ENCODE data around the gene EPS8L3.
"Not testable (repeated sequence)": the region's sequence is repeated elsewhere in the genome, so short reads cannot be mapped to it uniquely, and the experiment has no call there.

The EPS8L3 gene

GRCh38 chr1:109763646-109764415, at the start of gene EPS8L3:
Gene EPS8L3, minus strand, starts transcription at chr1:109763923. Its CDS starts 2,174 bp downstream, at chr1:109761749.
- DNase-seq (ENCODE audit: low spot score) = no peak

GRCh38 chr1:109812691-109813393, 49.1 kb upstream of the EPS8L3 start:
- DNase-seq (ENCODE audit: low spot score) = peak; percentile 19

- no peak for DNase-seq (ENCODE audit: low spot score)
Measured at GRCh38 chr1:109808703-109809102, 45.0 kb upstream of the EPS8L3 start.

- DNase-seq (ENCODE audit: low spot score) = no peak
Measured at GRCh38 chr1:109807822-109808680, 44.3 kb upstream of the EPS8L3 start.

GRCh38 chr1:109807402-109807801, 43.7 kb upstream of the EPS8L3 start:
- no peak for DNase-seq (ENCODE audit: low spot score)

GRCh38 chr1:109806733-109807400, 43.1 kb upstream of the EPS8L3 start:
- DNase-seq (ENCODE audit: low spot score) = no peak

- no peak for DNase-seq (ENCODE audit: low spot score)
Measured at GRCh38 chr1:109805486-109806165, 41.9 kb upstream of the EPS8L3 start.

GRCh38 chr1:109804660-109805059, 40.9 kb upstream of the EPS8L3 start:
- no peak for DNase-seq (ENCODE audit: low spot score)

- DNase-seq (ENCODE audit: low spot score) = no peak
Measured at GRCh38 chr1:109803901-109804331, 40.2 kb upstream of the EPS8L3 start.

- peak; percentile 74 for DNase-seq (ENCODE audit: low spot score)
Measured at GRCh38 chr1:109802901-109803561, 39.3 kb upstream of the EPS8L3 start.

GRCh38 chr1:109802136-109802900, 38.6 kb upstream of the EPS8L3 start:
- peak; percentile 47 for DNase-seq (ENCODE audit: low spot score)

GRCh38 chr1:109801791-109802135, 38.0 kb upstream of the EPS8L3 start:
- no peak for DNase-seq (ENCODE audit: low spot score)

- no peak for DNase-seq (ENCODE audit: low spot score)
Measured at GRCh38 chr1:109800291-109800690, 36.6 kb upstream of the EPS8L3 start.

GRCh38 chr1:109799445-109799844, 35.7 kb upstream of the EPS8L3 start:
- DNase-seq (ENCODE audit: low spot score) = no peak

- not testable (repeated sequence) for DNase-seq (ENCODE audit: low spot score)
Measured at GRCh38 chr1:109797303-109797595, 33.5 kb upstream of the EPS8L3 start.

GRCh38 chr1:109796484-109797302, 33.0 kb upstream of the EPS8L3 start:
- DNase-seq (ENCODE audit: low spot score) = no peak

GRCh38 chr1:109794319-109795132, 30.8 kb upstream of the EPS8L3 start:
- peak; percentile 4 for DNase-seq (ENCODE audit: low spot score)
